ENCODE results near the gene TRIP12.

The TRIP12 gene

DNA sequence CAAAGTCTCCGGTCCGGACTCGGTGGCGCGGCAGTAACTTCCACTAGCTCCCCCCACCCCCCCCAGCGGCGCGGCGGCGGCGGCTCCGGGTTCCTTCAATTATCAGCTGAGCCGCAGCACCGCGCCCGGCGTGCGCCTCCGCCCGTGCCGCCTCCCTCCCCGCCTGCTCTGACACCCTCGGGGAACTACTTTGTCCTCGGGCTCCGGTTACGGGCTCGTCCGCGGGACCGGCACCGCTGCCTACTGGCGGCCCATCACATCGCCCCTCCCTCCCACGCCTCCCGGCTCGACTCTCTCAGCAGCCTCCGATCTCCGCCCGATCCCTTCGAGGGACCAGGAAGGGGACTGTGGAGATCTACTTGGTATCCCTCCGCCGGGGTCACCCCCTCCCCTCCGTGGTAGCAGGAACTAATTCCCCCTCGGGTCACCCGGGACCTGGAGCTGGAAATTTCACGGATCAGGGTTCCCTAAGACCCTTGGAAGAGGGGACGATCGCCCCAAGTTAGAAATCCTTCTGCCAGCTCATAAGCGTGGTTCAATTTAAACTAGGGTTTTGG, at the start of gene TRIP12:
TSS of gene TRIP12 (minus strand) at position 118 of the 557 bp plus-strand sequence. CDS start 41,930 bp downstream, outside the sequence.
- peak; percentile 88 for ATAC-seq
- TF ChIP-seq PATZ1 (CRISPR knock-in tag; IDR thresholded peaks at IDR 0.05; ENCODE audit: borderline replicate concordance) (peak; percentile 60; the same call in 1 of the 2 replicates), TCF4 (CRISPR knock-in tag; IDR thresholded peaks at IDR 0.05; ENCODE audit: borderline replicate concordance) (peak; percentile 21; the same call in 1 of the 2 replicates), ZFP3 (CRISPR knock-in tag; IDR thresholded peaks at IDR 0.05) (peak; percentile 23; the same call in 1 of the 2 replicates), ZFP30 (CRISPR knock-in tag; IDR thresholded peaks at IDR 0.05) (no peak), RARB (CRISPR knock-in tag; IDR thresholded peaks at IDR 0.05) (no peak), TSHZ2 (CRISPR knock-in tag; IDR thresholded peaks at IDR 0.05) (peak; percentile 45; the same call in 1 of the 2 replicates), BACH2 (CRISPR knock-in tag; IDR thresholded peaks at IDR 0.05; ENCODE audit: borderline replicate concordance) (no peak), CSDC2 (CRISPR knock-in tag; IDR thresholded peaks at IDR 0.05) (no peak), OSR1 (CRISPR knock-in tag; IDR thresholded peaks at IDR 0.05) (no peak), TOX (CRISPR knock-in tag; IDR thresholded peaks at IDR 0.05; ENCODE audit: borderline replicate concordance) (no peak), GLIS3 (CRISPR knock-in tag; IDR thresholded peaks at IDR 0.05) (no peak)
- TF ChIP-seq, protein P1, sequence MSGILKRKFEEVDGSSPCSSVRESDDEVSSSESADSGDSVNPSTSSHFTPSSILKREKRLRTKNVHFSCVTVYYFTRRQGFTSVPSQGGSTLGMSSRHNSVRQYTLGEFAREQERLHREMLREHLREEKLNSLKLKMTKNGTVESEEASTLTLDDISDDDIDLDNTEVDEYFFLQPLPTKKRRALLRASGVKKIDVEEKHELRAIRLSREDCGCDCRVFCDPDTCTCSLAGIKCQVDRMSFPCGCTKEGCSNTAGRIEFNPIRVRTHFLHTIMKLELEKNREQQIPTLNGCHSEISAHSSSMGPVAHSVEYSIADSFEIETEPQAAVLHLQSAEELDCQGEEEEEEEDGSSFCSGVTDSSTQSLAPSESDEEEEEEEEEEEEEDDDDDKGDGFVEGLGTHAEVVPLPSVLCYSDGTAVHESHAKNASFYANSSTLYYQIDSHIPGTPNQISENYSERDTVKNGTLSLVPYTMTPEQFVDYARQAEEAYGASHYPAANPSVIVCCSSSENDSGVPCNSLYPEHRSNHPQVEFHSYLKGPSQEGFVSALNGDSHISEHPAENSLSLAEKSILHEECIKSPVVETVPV (CRISPR knock-in tag; IDR thresholded peaks at IDR 0.05), result no peak
- TF ChIP-seq, protein P2, sequence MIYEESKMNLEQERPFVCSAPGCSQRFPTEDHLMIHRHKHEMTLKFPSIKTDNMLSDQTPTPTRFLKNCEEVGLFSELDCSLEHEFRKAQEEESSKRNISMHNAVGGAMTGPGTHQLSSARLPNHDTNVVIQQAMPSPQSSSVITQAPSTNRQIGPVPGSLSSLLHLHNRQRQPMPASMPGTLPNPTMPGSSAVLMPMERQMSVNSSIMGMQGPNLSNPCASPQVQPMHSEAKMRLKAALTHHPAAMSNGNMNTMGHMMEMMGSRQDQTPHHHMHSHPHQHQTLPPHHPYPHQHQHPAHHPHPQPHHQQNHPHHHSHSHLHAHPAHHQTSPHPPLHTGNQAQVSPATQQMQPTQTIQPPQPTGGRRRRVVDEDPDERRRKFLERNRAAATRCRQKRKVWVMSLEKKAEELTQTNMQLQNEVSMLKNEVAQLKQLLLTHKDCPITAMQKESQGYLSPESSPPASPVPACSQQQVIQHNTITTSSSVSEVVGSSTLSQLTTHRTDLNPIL (CRISPR knock-in tag; IDR thresholded peaks at IDR 0.05; ENCODE audit: low read depth), result no peak

GRCh38 chr2:229971298-229971790, 49.5 kb upstream of the TRIP12 start:
- no peak; the same call in 2 of the 3 replicates for ATAC-seq
- no peak for TF ChIP-seq ZFP3 (CRISPR knock-in tag; IDR thresholded peaks at IDR 0.05)

GRCh38 chr2:229970406-229970805, 48.6 kb upstream of the TRIP12 start:
- TF ChIP-seq CSDC2 (CRISPR knock-in tag; IDR thresholded peaks at IDR 0.05), result no peak
- no peak for TF ChIP-seq PPARA (CRISPR knock-in tag; IDR thresholded peaks at IDR 0.05; ENCODE audit: borderline replicate concordance)
- TF ChIP-seq SNAI2 (CRISPR knock-in tag; IDR thresholded peaks at IDR 0.05), result no peak
- TF ChIP-seq BACH2 (CRISPR knock-in tag; IDR thresholded peaks at IDR 0.05; ENCODE audit: borderline replicate concordance), result no peak
- no peak for TF ChIP-seq ZNF8 (CRISPR knock-in tag; IDR thresholded peaks at IDR 0.05)
- TF ChIP-seq, protein P2 (CRISPR knock-in tag; IDR thresholded peaks at IDR 0.05; ENCODE audit: low read depth), result no peak
- TF ChIP-seq, protein P3, sequence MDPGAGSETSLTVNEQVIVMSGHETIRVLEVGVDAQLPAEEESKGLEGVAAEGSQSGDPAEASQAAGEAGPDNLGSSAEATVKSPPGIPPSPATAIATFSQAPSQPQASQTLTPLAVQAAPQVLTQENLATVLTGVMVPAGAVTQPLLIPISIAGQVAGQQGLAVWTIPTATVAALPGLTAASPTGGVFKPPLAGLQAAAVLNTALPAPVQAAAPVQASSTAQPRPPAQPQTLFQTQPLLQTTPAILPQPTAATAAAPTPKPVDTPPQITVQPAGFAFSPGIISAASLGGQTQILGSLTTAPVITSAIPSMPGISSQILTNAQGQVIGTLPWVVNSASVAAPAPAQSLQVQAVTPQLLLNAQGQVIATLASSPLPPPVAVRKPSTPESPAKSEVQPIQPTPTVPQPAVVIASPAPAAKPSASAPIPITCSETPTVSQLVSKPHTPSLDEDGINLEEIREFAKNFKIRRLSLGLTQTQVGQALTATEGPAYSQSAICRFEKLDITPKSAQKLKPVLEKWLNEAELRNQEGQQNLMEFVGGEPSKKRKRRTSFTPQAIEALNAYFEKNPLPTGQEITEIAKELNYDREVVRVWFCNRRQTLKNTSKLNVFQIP (CRISPR knock-in tag; IDR thresholded peaks at IDR 0.05; ENCODE audit: borderline replicate concordance, low read depth), result no peak
- ATAC-seq, result no peak

Data from SK-N-SH treated with all-trans-retinoic acid at 6 μM for 48 hours (cell line).